OCI-LY3 (cell line): ENCODE measurements around the gene G6PC3.

Experiments used
- CTCF ChIP-seq: fragments of 200-600, 300-600 bp; sonication (generic); IDR thresholded peaks from 2 replicates; pipeline ENCODE4 v1.5.1; 2014; ENCODE audit warnings: antibody characterized with exemption, low read length, low read depth
- EZH2phosphoT487 ChIP-seq: fragments of 200-600 bp; shearing (Covaris generic); IDR thresholded peaks from 2 replicates; pipeline ENCODE4 v1.6.1; 2018; ENCODE audit warnings: antibody characterized with exemption, mixed run types, low read depth

GRCh38 chr17:44093231-44093900 is 22.8 kb downstream of the G6PC3 start:
- TF ChIP-seq CTCF (no peak), EZH2phosphoT487 (no peak)
